ENCODE data around the gene NTN4. TPM values are rescaled to one million over a fixed set of nuclear protein-coding genes. Genes with fewer than 3 reads are reported as not detected.
A peak's percentile ranks its signal among the peaks of the same experiment; 100 is the strongest.

Gene NTN4
- total RNA-seq, 2 donors from 2014 or later, result 72.3 to 79.2 TPM

- DNase-seq (ENCODE audit: low spot score), result no peak
- Histone ChIP-seq H3K27me3 (replicated peaks; ENCODE audit: insufficient read depth) (no peaks in the 10 kb centered on the region), H3K36me3 (no peaks in the 10 kb centered on the region), H3K4me3 (peak overlapping the region; percentile 6), H3K9me3 (no peaks in the 10 kb centered on the region), H3K27ac (peak overlapping the region; percentile 12 to 48), H3K4me1 (ENCODE audit: control insufficient read depth in 1 of 2, low read depth in 2 of 2) (peaks cover 5 to 34% of the 10 kb centered on the region in 2 donors)
- no peak for ATAC-seq (ENCODE audit: insufficient number of reproducible peaks, low FRiP score, low read depth)
- no peak for TF ChIP-seq CTCF (IDR thresholded peaks at IDR 0.05)
Measured at GRCh38 chr12:95694136-95694535, 96.4 kb downstream of the NTN4 start.

- DNase-seq (ENCODE audit: low spot score), result no peak
- TF ChIP-seq CTCF (IDR thresholded peaks at IDR 0.05), result no peak
- Histone ChIP-seq H3K27me3 (replicated peaks; ENCODE audit: insufficient read depth) (no peaks in the 10 kb centered on the region), H3K27ac (peak overlapping the region; percentile 12 to 48), H3K4me3 (peak overlapping the region; percentile 6), H3K9me3 (no peaks in the 10 kb centered on the region), H3K36me3 (no peaks in the 10 kb centered on the region), H3K4me1 (ENCODE audit: control insufficient read depth in 1 of 2, low read depth in 2 of 2) (peaks cover 4 to 31% of the 10 kb centered on the region in 2 donors)
- ATAC-seq (ENCODE audit: insufficient number of reproducible peaks, low FRiP score, low read depth), result no peak
Measured at GRCh38 chr12:95693689-95694088, 96.9 kb downstream of the NTN4 start.

GRCh38 chr12:95690861-95691635 is 99.5 kb downstream of the NTN4 start:
- ATAC-seq (ENCODE audit: insufficient number of reproducible peaks, low FRiP score, low read depth), result no peak
- no peak for TF ChIP-seq CTCF (IDR thresholded peaks at IDR 0.05)
- no peak overlapping the region for H3K4me3 ChIP-seq
- peaks cover 4 to 26% of the 10 kb centered on the region in 2 donors for H3K4me1 ChIP-seq (ENCODE audit: control insufficient read depth in 1 of 2, low read depth in 2 of 2)
- H3K36me3 ChIP-seq, result no peaks in the 10 kb centered on the region
- H3K27me3 ChIP-seq (replicated peaks; ENCODE audit: insufficient read depth), result no peaks in the 10 kb centered on the region
- H3K9me3 ChIP-seq, result no peaks in the 10 kb centered on the region
- no peak overlapping the region for H3K27ac ChIP-seq
- DNase-seq (ENCODE audit: low spot score), result no peak

- no peak overlapping the region for H3K27ac ChIP-seq
- H3K27me3 ChIP-seq (replicated peaks; ENCODE audit: insufficient read depth), result no peaks in the 10 kb centered on the region
- ATAC-seq (ENCODE audit: insufficient number of reproducible peaks, low FRiP score, low read depth) (no peak), DNase-seq (ENCODE audit: low spot score) (no peak)
- H3K9me3 ChIP-seq, result no peaks in the 10 kb centered on the region
- TF ChIP-seq CTCF (IDR thresholded peaks at IDR 0.05), result no peak
- no peak overlapping the region for H3K4me3 ChIP-seq
- H3K36me3 ChIP-seq, result no peaks in the 10 kb centered on the region
- no peaks in the 10 kb centered on the region for H3K4me1 ChIP-seq (ENCODE audit: control insufficient read depth in 1 of 2, low read depth in 2 of 2)
Measured at GRCh38 chr12:95687937-95688336, 102.6 kb downstream of the NTN4 start.

GRCh38 chr12:95683418-95683817 is 107.1 kb downstream of the NTN4 start:
- Histone ChIP-seq H3K27me3 (replicated peaks; ENCODE audit: insufficient read depth) (no peaks in the 10 kb centered on the region), H3K36me3 (no peaks in the 10 kb centered on the region), H3K4me3 (no peak overlapping the region), H3K9me3 (no peaks in the 10 kb centered on the region), H3K4me1 (ENCODE audit: control insufficient read depth in 1 of 2, low read depth in 2 of 2) (peaks cover 4% of the 10 kb centered on the region in 2 donors), H3K27ac (no peak overlapping the region)
- DNase-seq (ENCODE audit: low spot score) (no peak), ATAC-seq (ENCODE audit: insufficient number of reproducible peaks, low FRiP score, low read depth) (no peak)
- TF ChIP-seq CTCF (IDR thresholded peaks at IDR 0.05), result no peak

Measured in thoracic aorta (tissue), 2 donors.